GM19324 (cell line): ENCODE data around the gene NPHS1.
"Not testable (repeated sequence)": the region's sequence is repeated elsewhere in the genome, so short reads cannot be mapped to it uniquely, and the experiment has no call there.

Source experiments
- ATAC-seq: cut with Tn5 transposase; IDR thresholded peaks from one replicate; pipeline ENCODE4 v1.9.1; 2021; ENCODE audit warnings: mild to moderate bottlenecking, moderate library complexity; ENCODE audit not compliant: unreplicated experiment, low FRiP score

The NPHS1 gene

DNA sequence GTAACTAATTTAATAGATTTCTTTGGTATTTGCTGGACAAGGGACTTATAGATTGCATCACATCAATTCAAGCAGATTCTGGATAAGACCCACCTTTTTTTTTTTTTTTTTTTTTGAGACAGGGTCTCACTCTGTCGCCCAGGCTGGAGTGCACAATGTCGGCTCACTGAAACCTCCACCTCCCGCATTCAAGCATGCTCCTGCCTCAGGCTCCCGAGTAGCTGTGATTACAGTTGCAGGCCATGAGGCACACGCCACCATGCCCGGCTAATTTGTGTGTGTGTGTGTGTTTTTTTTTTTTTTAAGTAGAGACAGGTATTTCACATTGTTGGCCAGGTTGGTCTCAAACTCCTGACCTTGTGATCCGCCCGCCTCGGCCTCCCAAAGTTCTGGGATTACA is 35.5 kb downstream of the NPHS1 start:
- ATAC-seq = no peak

GRCh38 chr19:35816262-35816661 is 36.0 kb downstream of the NPHS1 start:
- no peak for ATAC-seq

DNA sequence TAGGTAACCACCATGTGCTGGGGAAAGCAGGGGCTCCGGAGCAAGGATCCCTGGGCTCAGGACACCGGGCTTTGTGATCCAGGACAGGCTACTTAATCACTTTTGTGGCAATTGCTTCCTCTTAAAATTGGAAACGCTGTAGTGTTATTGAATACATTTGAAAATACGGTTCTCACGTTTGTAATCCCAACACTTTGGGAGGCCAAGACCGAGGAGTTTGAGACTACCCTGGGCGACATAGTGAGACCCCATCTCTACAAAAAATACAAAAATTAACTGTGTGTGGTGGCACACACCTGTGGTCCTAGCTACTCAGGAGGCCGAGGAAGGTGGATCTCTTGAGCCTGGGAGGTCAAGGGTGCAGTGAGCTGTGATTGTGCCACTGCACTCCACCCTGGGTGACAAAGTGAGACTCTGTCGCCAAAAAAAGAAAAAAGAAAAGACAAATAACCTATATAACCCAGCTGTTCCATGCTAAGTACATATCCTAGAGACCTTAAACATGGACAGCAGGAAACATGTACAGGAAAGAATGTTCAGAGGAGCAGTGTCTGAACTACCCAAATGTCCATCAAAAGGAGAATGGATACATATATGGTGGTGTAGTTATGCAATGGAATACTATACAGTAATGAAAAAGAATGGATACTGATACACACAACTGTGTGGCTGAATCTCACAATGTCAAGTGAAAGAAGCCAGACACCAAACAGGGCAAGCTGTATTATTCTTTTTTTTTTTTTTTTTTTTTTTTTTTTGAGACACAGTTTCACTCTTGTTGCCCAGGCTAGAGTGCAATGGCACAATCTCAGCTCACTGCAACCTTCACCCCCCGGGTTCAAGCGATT is 39.0 kb downstream of the NPHS1 start:
- ATAC-seq = no peak

DNA sequence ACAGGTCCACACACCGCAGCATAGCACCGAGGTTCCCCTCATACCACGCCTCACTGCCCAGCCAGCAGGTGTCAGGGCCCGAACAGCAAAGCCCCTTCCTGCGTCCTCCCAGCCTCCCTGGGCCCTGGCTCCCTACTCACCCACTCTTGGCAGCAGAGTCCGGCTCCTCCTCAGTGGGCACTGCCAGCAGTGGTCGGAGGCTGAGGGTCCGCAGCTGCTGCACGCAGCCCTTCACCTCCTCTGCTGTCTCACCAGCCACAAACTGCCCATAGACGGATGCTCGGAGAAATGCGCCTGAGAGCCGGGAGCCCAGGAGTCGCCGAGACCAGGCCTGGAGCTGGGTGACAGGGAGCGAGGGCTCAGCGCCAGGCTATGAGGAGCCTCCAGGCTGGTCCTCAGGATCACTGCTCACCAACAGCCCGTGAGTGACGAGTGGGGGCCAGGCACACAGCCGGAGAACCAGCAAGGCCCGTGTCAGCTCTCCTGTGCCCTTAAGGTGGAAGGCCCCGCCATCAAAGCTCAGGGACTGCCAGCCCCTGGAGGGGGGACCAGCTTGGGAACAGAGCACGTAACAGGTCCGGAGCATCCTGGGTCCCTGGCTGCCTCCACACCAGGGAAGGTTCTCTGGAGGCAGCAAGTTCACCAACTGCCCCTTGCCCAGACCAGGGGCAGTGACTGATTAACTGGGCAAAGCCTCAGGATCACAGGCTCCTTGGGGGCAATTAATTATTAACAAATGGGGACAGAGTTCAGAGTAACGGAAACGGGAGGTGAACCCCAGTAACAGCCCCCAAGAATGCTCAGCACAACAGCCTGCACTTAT is 39.9 kb downstream of the NPHS1 start, which contains the start of gene PRODH2:
TSS of gene PRODH2 (minus strand) at position 626 of the 823 bp plus-strand sequence. CDS start at position 586, 40 bp downstream.
- ATAC-seq = no peak

DNA sequence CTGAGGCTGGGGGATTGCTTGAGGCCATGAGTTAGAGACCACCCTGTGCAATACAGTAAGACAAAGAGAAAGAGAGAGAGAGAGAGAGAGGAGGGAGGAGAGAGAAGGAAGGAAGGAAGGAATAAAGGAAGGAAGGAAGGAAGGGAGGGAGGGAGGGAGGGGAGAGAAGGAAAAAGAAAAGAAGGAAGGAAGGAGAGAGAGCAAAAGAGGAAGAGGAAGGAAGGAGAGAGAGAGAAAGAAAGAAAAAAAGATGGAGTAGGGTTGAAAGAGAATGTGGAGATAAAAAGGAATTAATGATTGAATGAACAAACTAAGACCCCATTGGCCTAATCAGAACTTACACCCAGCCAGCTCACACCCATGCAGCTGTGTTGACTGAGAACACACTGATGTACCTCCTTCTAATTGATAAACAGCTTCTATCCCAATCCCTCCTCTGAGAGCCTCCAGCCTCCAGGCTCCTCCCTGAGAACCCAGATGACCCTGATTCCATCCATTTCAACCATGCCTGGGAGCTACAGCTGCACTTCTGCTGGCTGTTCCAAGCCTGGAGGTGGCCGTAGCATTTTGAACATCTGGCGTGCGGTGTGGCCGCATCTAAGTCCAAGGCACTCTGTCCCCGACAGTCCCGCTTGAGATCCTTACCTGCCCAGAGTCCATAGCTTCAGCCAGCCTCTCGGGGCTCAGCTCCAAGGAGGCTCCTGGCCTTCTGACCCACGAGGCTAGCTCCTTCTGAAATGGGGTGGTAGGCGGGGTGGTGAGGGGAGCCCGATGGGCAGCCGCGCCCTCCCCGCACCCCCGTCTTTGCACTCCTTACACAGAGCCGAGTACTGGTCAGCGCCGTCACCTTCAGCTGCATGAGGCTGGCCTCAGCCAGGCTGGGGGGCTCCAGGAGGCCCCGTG is 40.7 kb downstream of the NPHS1 start:
- no peak for ATAC-seq

- ATAC-seq = no peak
Observed at GRCh38 chr19:35807633-35808032, 44.7 kb downstream of the NPHS1 start.

DNA sequence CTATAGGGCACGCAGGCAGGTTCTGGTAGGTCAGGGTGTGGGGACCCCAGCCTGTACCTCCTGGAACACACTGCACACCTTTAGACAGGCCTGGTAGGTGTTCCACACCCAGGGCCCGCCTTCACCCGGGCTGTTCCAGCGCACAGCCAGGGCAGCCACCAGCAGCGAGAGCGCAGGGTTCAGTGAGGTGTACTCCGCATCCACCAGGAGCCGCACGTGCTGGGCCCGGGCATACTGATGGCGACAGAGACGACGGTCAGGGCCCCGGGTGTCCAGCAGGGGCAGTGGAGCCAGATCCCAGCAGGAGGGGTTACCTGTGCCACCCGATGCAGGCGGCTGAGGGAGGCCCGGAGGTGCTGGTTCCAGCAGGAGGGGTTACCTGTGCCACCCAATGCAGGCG is 45.7 kb downstream of the NPHS1 start:
- no peak for ATAC-seq

DNA sequence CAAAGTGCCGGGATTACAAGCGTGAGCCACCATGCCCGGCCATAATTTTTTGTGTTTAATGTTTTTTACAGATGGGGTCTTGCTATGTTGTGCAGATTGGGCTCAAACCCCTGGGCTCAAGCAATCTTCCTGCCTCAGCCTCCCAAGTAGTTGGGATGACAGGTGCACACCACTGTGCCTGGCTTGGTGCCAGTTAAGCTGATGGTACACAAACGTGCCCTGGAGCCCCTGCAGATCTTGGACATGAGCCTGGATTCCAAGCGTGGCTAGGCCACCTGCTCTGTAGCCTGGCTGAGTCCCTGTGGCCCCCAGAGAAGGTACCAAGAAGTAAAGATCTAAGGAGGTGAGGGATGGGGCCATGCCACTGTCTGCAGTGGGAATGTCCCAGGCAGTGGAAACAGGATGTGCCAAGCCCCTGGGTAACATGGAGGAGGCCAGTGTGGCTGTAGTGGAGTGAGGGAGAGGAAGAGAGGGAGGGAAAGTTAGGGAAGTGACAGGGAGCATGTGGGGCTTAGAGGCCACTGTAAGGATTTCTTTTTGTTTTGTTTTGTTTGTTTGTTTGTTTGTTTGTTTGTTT is 46.7 kb downstream of the NPHS1 start:
- no peak for ATAC-seq

- no peak for ATAC-seq
Observed at GRCh38 chr19:35801828-35802227, 50.5 kb downstream of the NPHS1 start.

DNA sequence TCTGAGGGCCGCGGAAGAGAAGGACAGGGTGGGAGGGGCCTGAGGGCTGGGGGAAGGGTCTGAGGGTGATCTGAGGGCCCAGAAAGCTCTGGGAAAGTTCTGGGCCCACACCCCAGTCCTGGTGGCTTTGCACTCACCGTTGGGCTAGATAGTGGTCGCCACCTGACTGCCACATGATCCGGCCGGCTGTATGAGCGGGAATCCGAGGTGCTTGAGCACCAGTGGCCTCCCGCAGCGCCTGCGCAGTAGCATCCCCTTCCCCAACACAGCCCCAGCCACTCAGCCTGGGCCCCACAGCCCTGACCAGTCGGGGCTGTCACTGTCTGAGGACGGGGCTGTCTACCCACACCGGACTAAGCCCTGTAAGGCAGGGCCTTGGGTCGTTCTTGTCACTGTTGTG is 54.6 kb downstream of the NPHS1 start:
- ATAC-seq = no peak

- ATAC-seq = no peak
Observed at GRCh38 chr19:35796645-35797542, 55.4 kb downstream of the NPHS1 start.

- not testable (repeated sequence) for ATAC-seq
Observed at GRCh38 chr19:35795564-35795963, 56.7 kb downstream of the NPHS1 start.

DNA sequence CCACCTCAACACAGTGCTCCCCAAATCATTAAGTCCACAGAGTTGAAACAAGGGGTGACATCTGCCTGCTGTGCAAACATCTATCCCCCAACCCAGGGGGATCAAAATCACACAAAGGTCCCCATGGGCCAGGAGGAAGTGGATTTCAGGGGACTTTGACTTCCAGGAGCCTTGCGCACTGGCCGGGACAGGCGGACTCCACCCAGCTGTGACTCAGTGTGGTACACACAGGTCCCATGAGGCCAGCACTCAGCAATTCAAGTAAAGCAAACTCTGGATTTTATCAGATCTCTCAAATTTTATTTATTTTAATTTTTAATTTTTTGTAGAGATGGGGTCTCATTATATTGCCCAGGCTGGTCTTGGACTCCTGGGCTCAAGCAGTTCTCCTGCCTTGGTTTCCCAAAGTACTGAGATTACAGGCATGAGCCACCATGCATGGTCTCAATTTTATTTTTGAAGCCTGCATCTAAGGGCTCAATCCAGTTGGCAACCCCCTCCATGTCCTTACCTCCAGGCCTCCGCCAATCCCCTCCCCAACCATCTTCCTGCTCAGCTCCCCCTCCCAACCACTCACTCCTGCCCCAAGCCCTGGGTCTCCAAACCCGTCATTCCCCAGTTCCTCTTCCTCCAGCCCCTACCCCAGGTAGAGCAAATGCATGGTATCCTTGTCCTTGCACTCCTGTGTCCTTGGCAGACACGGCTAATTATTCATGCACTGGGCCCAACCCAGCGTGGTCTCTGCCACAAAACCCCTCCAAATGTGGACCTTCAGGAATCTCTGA is 58.7 kb downstream of the NPHS1 start:
- ATAC-seq = no peak

- no peak for ATAC-seq
Observed at GRCh38 chr19:35792888-35793287, 59.4 kb downstream of the NPHS1 start.

- no peak for ATAC-seq
Observed at GRCh38 chr19:35792312-35792711, 60.0 kb downstream of the NPHS1 start.

DNA sequence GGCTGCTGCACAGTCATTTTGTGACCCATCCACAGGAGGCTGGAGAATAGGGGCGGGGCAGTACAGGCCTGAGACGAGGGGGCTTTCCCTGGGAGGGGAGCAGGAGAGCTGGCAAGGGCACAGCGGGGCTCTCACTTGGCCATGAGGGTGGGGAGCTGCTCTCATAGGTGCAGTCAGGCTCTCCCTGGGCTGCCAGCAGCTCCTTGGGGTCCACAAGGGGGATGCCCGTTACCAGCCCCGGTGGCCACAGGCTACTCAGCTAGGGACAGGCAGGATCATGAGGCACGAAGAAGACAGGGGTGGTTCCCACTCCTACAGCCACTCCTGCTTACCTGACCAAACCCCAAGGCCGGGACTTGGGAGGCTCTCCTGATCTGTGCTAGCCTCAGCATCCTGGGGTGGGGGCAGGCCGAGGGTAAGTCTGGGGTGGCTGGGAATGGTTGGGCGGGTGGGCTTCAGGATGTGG is 60.5 kb downstream of the NPHS1 start:
- ATAC-seq = no peak

GRCh38 chr19:35790981-35791813 is 61.1 kb downstream of the NPHS1 start:
- ATAC-seq = no peak
